ENCODE data around the gene ADAMTS17. TPM values are rescaled to one million over a fixed set of nuclear protein-coding genes. Genes with fewer than 3 reads are reported as not detected.

Gene ADAMTS17
- total RNA-seq, 1 experiment from 2014 or later = 0.32 TPM

- no peaks in the 10 kb centered on the region for H3K36me3 ChIP-seq
- no peaks in the 10 kb centered on the region for H3K27me3 ChIP-seq (replicated peaks)
- no peak overlapping the region for H3K4me3 ChIP-seq
- no peak for DNase-seq (ENCODE audit: low read depth in 1 of 2, low spot score in 2 of 2)
- H3K27ac ChIP-seq = no peak overlapping the region
- H3K4me1 ChIP-seq (replicated peaks) = no peaks in the 10 kb centered on the region
- no peaks in the 10 kb centered on the region for H3K9me3 ChIP-seq (replicated peaks)
Observed at GRCh38 chr15:100134089-100134583, 207.6 kb downstream of the ADAMTS17 start.

DNA sequence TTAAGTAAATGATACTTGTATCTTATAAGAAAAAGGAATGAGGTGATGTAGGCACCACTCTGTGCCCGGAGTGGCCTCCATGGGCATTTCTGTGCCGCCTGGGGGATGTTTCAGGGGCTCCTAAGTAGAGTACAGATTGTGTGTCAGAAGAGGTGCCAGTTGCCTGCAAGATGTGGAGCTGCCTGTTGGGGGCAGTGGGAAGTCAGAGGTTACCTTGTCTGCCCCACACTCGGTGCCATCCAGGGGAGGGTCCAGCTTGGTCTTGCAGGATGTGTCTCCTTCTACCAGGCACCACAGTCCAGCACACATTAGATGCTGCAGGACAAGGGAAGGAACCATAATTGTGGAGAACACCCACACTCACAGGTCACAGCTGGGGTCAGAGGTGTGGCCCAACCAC lies 208.8 kb downstream of the ADAMTS17 start:
- H3K9me3 ChIP-seq (replicated peaks) = no peaks in the 10 kb centered on the region
- H3K27ac ChIP-seq = no peak overlapping the region
- H3K27me3 ChIP-seq (replicated peaks) = no peaks in the 10 kb centered on the region
- H3K4me1 ChIP-seq (replicated peaks) = no peaks in the 10 kb centered on the region
- H3K4me3 ChIP-seq = no peak overlapping the region
- no peak for DNase-seq (ENCODE audit: low read depth in 1 of 2, low spot score in 2 of 2)
- H3K36me3 ChIP-seq = no peaks in the 10 kb centered on the region

GRCh38 chr15:100132309-100132708 lies 209.5 kb downstream of the ADAMTS17 start:
- Histone ChIP-seq H3K4me3 (no peak overlapping the region), H3K9me3 (replicated peaks) (no peaks in the 10 kb centered on the region), H3K27ac (no peak overlapping the region), H3K4me1 (replicated peaks) (no peaks in the 10 kb centered on the region), H3K36me3 (no peaks in the 10 kb centered on the region), H3K27me3 (replicated peaks) (no peaks in the 10 kb centered on the region)
- DNase-seq (ENCODE audit: low read depth in 1 of 2, low spot score in 2 of 2) = no peak

GRCh38 chr15:100131321-100132224 lies 210.2 kb downstream of the ADAMTS17 start:
- no peaks in the 10 kb centered on the region for H3K4me1 ChIP-seq (replicated peaks)
- DNase-seq (ENCODE audit: low read depth in 1 of 2, low spot score in 2 of 2) = no peak
- no peak overlapping the region for H3K4me3 ChIP-seq
- no peaks in the 10 kb centered on the region for H3K36me3 ChIP-seq
- H3K27me3 ChIP-seq (replicated peaks) = no peaks in the 10 kb centered on the region
- H3K9me3 ChIP-seq (replicated peaks) = no peaks in the 10 kb centered on the region
- no peak overlapping the region for H3K27ac ChIP-seq

GRCh38 chr15:100129677-100130076 lies 212.1 kb downstream of the ADAMTS17 start:
- Histone ChIP-seq H3K4me1 (replicated peaks) (no peaks in the 10 kb centered on the region), H3K9me3 (replicated peaks) (no peaks in the 10 kb centered on the region), H3K27me3 (replicated peaks) (no peaks in the 10 kb centered on the region), H3K27ac (no peak overlapping the region), H3K36me3 (no peaks in the 10 kb centered on the region), H3K4me3 (no peak overlapping the region)
- no peak for DNase-seq (ENCODE audit: low read depth in 1 of 2, low spot score in 2 of 2)

- no peak overlapping the region for H3K4me3 ChIP-seq
- no peak for DNase-seq (ENCODE audit: low read depth in 1 of 2, low spot score in 2 of 2)
- no peaks in the 10 kb centered on the region for H3K36me3 ChIP-seq
- H3K4me1 ChIP-seq (replicated peaks) = no peaks in the 10 kb centered on the region
- H3K27me3 ChIP-seq (replicated peaks) = no peaks in the 10 kb centered on the region
- peaks cover 2% of the 10 kb centered on the region; the same call in 1 of the 2 replicates for H3K9me3 ChIP-seq (replicated peaks)
- H3K27ac ChIP-seq = no peak overlapping the region
Observed at GRCh38 chr15:100125401-100126191, 216.2 kb downstream of the ADAMTS17 start.

DNA sequence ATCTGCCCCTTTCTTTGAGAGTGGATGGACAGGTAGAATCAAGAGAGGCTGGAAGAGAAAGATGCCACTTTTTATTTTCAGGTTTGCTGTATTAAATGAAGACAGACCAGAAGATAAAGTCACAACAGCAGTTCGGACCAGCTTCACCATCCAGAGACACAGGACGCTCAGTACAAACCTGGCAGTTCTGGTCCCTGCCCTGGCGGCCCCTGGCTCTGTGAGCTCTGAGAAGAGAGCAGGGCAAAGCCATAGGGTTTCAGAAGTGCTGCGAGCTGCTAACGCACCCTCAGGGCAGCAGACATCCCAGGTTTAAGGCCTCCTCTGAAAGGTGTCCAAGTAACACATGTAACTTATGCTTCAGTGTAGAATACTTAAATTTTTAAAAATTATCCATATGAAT lies 216.8 kb downstream of the ADAMTS17 start:
- Histone ChIP-seq H3K27me3 (replicated peaks) (no peaks in the 10 kb centered on the region), H3K9me3 (replicated peaks) (peaks cover 4% of the 10 kb centered on the region; the same call in 1 of the 2 replicates), H3K4me1 (replicated peaks) (no peaks in the 10 kb centered on the region), H3K4me3 (no peak overlapping the region), H3K36me3 (no peaks in the 10 kb centered on the region), H3K27ac (no peak overlapping the region)
- no peak for DNase-seq (ENCODE audit: low read depth in 1 of 2, low spot score in 2 of 2)

GRCh38 chr15:100124361-100124760 lies 217.4 kb downstream of the ADAMTS17 start:
- no peak for DNase-seq (ENCODE audit: low read depth in 1 of 2, low spot score in 2 of 2)
- Histone ChIP-seq H3K27ac (no peak overlapping the region), H3K4me3 (no peak overlapping the region), H3K36me3 (no peaks in the 10 kb centered on the region), H3K9me3 (replicated peaks) (peaks cover 4% of the 10 kb centered on the region; the same call in 1 of the 2 replicates), H3K27me3 (replicated peaks) (no peaks in the 10 kb centered on the region), H3K4me1 (replicated peaks) (no peaks in the 10 kb centered on the region)

DNA sequence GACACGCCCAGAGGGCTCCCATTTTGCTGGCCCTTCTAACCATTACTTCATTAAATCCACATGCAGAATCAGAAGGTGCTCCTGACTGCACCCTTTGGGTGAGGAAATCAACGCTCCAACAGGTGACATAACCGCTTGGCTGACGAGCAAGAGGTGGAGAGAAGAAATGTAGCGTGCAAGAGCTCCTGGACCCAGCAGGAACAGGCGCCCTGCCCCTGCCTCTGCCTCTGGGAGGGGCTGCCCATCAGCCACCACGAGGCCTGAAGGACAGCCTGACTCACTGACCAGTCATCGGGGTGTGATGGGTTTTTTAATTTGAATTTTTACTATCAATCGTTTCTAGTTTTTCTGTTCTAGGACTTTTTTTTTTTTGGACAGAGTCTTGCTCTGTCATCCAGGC lies 218.2 kb downstream of the ADAMTS17 start:
- Histone ChIP-seq H3K4me3 (no peak overlapping the region), H3K36me3 (no peaks in the 10 kb centered on the region), H3K9me3 (replicated peaks) (peaks cover 4% of the 10 kb centered on the region; the same call in 1 of the 2 replicates), H3K27ac (no peak overlapping the region), H3K4me1 (replicated peaks) (no peaks in the 10 kb centered on the region), H3K27me3 (replicated peaks) (no peaks in the 10 kb centered on the region)
- DNase-seq (ENCODE audit: low read depth in 1 of 2, low spot score in 2 of 2) = no peak

DNA sequence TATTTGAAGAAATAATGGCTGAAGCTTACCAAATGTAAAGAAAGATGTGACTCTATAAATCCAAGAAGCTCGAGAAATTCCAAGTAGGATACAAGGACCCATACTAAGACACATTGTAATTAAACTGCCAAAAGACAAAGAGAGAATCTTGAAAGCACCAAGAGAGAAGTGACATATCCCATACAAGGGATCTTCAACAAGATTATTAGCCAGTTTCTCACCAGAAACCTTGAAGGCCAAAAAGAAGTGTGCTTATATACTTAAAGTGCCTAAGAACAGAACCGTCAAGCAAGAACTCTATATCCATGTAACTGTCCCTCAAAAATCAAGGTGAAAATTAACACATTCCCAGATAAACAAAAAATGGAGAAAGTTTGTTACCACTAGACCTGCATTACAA lies 220.5 kb downstream of the ADAMTS17 start:
- Histone ChIP-seq H3K36me3 (no peaks in the 10 kb centered on the region), H3K27me3 (replicated peaks) (no peaks in the 10 kb centered on the region), H3K4me3 (no peak overlapping the region), H3K27ac (no peak overlapping the region), H3K4me1 (replicated peaks) (no peaks in the 10 kb centered on the region), H3K9me3 (replicated peaks) (peaks cover 4% of the 10 kb centered on the region; the same call in 1 of the 2 replicates)
- DNase-seq (ENCODE audit: low read depth in 1 of 2, low spot score in 2 of 2) = no peak

- H3K4me1 ChIP-seq (replicated peaks) = peaks cover 7% of the 10 kb centered on the region
- no peaks in the 10 kb centered on the region for H3K36me3 ChIP-seq
- no peak overlapping the region for H3K27ac ChIP-seq
- peaks cover 4% of the 10 kb centered on the region; the same call in 1 of the 2 replicates for H3K9me3 ChIP-seq (replicated peaks)
- no peaks in the 10 kb centered on the region for H3K27me3 ChIP-seq (replicated peaks)
- no peak overlapping the region for H3K4me3 ChIP-seq
- DNase-seq (ENCODE audit: low read depth in 1 of 2, low spot score in 2 of 2) = no peak
Observed at GRCh38 chr15:100120111-100120510, 221.7 kb downstream of the ADAMTS17 start.

GRCh38 chr15:100118546-100118945 lies 223.2 kb downstream of the ADAMTS17 start:
- no peak for DNase-seq (ENCODE audit: low read depth in 1 of 2, low spot score in 2 of 2)
- H3K27ac ChIP-seq = no peak overlapping the region
- peaks cover 21% of the 10 kb centered on the region for H3K4me1 ChIP-seq (replicated peaks)
- peaks cover 4% of the 10 kb centered on the region; the same call in 1 of the 2 replicates for H3K9me3 ChIP-seq (replicated peaks)
- H3K36me3 ChIP-seq = no peaks in the 10 kb centered on the region
- no peaks in the 10 kb centered on the region for H3K27me3 ChIP-seq (replicated peaks)
- no peak overlapping the region for H3K4me3 ChIP-seq

DNA sequence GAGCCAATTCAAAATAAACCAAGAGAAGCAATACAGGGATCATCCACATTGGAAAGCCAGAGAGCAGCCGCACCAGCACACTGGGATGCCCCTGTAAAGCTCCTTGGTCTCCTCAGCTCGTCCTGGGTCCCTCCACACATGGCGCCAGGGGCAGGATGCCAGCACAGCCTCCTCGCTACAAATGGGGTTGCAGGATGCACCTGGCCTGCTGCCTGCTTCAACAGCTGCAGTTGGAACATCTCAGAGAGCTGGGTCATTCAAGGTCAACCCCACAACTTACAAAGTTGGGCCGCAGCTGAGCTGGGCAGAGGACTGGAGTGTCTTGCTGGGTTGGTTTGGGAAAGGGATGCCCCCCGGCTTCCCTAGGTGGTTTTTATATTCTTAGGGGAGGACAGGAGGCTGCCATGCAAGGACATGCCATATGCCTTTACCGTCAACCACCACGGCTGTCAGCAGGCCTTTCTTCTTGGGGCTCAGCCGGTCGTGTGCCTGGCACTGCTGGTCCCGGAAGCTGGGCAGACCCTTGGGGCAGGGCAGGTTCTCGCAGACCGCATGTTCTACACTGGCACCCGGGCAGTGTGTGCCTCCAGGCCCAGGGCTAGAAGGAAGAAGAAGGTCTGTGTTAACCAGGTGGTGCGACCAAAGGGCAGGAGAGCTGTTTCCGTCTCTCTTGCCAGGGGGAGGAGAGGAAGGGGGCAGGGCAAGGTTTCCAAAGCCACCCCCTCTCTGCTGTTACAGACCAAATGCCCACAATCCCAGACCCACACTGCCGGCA lies 225.2 kb downstream of the ADAMTS17 start:
- Histone ChIP-seq H3K4me3 (no peak overlapping the region), H3K4me1 (replicated peaks) (peaks cover 33% of the 10 kb centered on the region), H3K27ac (no peak overlapping the region), H3K36me3 (no peaks in the 10 kb centered on the region), H3K27me3 (replicated peaks) (no peaks in the 10 kb centered on the region), H3K9me3 (replicated peaks) (peaks cover 4% of the 10 kb centered on the region; the same call in 1 of the 2 replicates)
- DNase-seq (ENCODE audit: low read depth in 1 of 2, low spot score in 2 of 2) = no peak
